ENCODE measurements around the gene NTRK3. TPM values are rescaled to one million over a fixed set of nuclear protein-coding genes. Genes with fewer than 3 reads are reported as not detected.

NTRK3 gene
- total RNA-seq, 2 experiments from 2014 or later = not detected

DNA sequence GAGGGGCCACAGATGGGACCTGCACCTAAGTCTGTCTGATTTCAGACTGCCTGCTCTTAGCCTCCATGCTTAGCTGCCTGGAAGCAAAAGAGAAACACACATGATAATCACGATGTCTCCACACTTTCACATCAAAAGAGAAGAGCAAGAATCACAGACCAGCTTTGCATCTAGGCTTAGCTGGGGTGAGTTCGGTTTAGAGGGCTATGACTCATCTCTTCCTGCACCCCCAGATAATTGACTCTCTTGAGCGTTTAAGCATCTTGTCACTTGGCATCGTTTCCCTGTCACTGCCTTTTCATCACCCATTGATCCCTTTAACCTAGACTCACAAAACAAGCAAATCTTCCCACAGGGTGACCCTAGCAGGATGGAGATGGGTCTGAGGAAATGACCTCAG, 124.0 kb downstream of the NTRK3 start:
- CTCF ChIA-PET = no interaction called here
- no peak overlapping the region for H3K4me3 Mint-ChIP-seq
- POLR2A ChIA-PET = no interaction called here
- H3K4me1 Mint-ChIP-seq = no peaks in the 10 kb centered on the region
- H3K36me3 Mint-ChIP-seq (ENCODE audit: low read depth) = no peaks in the 10 kb centered on the region
- no peak overlapping the region for H3K27ac Mint-ChIP-seq
- no peaks in the 10 kb centered on the region for H3K9me3 Mint-ChIP-seq
- H3K27me3 Mint-ChIP-seq = peaks cover 3% of the 10 kb centered on the region
- DNase-seq = no peak

GRCh38 chr15:88131937-88132336, 124.6 kb downstream of the NTRK3 start:
- Mint-ChIP-seq H3K4me1 (no peaks in the 10 kb centered on the region), H3K27ac (no peak overlapping the region), H3K27me3 (peaks cover 3% of the 10 kb centered on the region), H3K9me3 (no peaks in the 10 kb centered on the region), H3K36me3 (ENCODE audit: low read depth) (no peaks in the 10 kb centered on the region), H3K4me3 (no peak overlapping the region)
- CTCF ChIA-PET = no interaction called here
- no peak for DNase-seq
- POLR2A ChIA-PET = no interaction called here

- H3K27me3 Mint-ChIP-seq = peaks cover 3% of the 10 kb centered on the region
- CTCF ChIA-PET = no interaction called here
- H3K4me1 Mint-ChIP-seq = no peaks in the 10 kb centered on the region
- H3K4me3 Mint-ChIP-seq = no peak overlapping the region
- H3K27ac Mint-ChIP-seq = no peak overlapping the region
- no peak for DNase-seq
- H3K9me3 Mint-ChIP-seq = no peaks in the 10 kb centered on the region
- no peaks in the 10 kb centered on the region for H3K36me3 Mint-ChIP-seq (ENCODE audit: low read depth)
- POLR2A ChIA-PET = no interaction called here
Observed at GRCh38 chr15:88127432-88127790, 129.1 kb downstream of the NTRK3 start.

GRCh38 chr15:88126695-88127431, 129.7 kb downstream of the NTRK3 start:
- ChIA-PET POLR2A (no interaction called here), CTCF (no interaction called here)
- DNase-seq = no peak
- no peaks in the 10 kb centered on the region for H3K4me1 Mint-ChIP-seq
- no peak overlapping the region for H3K27ac Mint-ChIP-seq
- no peaks in the 10 kb centered on the region for H3K9me3 Mint-ChIP-seq
- H3K4me3 Mint-ChIP-seq = no peak overlapping the region
- peaks cover 5% of the 10 kb centered on the region for H3K27me3 Mint-ChIP-seq
- H3K36me3 Mint-ChIP-seq (ENCODE audit: low read depth) = no peaks in the 10 kb centered on the region

DNA sequence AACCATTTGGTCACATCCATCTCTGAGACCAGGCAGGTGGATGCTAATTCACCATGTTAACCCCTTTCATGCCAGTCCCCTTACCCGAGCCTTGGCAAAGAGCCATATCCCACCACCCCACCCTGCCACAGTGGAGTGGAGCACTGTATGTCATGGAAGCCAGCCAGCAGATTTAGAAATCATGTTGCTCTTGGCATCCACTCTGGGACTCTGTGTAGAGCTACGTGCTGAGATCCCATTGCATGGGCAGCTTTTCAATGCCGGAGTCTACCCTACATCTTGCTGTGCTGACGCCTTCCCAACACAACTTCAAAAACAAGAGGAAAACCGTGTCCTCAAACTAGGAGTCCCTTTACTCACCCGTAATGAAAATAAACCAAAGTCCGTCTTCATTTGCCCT, 131.0 kb downstream of the NTRK3 start:
- H3K9me3 Mint-ChIP-seq = no peaks in the 10 kb centered on the region
- no peak for DNase-seq
- POLR2A ChIA-PET = no interaction called here
- H3K4me1 Mint-ChIP-seq = no peaks in the 10 kb centered on the region
- CTCF ChIA-PET = no interaction called here
- H3K36me3 Mint-ChIP-seq (ENCODE audit: low read depth) = no peaks in the 10 kb centered on the region
- no peak overlapping the region for H3K4me3 Mint-ChIP-seq
- H3K27ac Mint-ChIP-seq = no peak overlapping the region
- H3K27me3 Mint-ChIP-seq = peaks cover 5% of the 10 kb centered on the region

DNA sequence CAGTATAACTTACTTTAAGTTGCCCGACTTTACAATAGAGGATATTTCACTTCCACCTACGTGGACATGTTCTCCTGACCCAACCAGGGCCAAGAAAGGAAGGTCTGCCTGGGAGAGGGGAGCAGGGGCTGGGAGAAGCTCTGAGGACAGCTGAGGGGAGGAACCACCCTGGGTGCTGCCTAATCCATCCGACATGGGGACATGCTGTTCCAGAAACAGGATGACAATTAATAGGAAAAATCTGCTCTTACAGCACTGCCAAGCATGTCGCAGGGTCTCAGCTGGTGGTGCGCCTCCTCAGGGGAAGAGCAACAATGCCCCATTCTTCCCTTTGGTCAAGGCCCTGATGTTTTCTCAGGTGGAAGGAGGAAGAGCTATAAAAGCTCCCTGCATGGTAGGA, 132.3 kb downstream of the NTRK3 start:
- POLR2A ChIA-PET = no interaction called here
- Mint-ChIP-seq H3K4me1 (no peaks in the 10 kb centered on the region), H3K4me3 (no peak overlapping the region), H3K27me3 (peaks cover 5% of the 10 kb centered on the region), H3K36me3 (ENCODE audit: low read depth) (no peaks in the 10 kb centered on the region), H3K9me3 (no peaks in the 10 kb centered on the region), H3K27ac (no peak overlapping the region)
- no peak for DNase-seq
- CTCF ChIA-PET = no interaction called here

- Mint-ChIP-seq H3K4me1 (no peaks in the 10 kb centered on the region), H3K9me3 (no peaks in the 10 kb centered on the region), H3K36me3 (ENCODE audit: low read depth) (no peaks in the 10 kb centered on the region), H3K27ac (no peak overlapping the region), H3K27me3 (peaks cover 2% of the 10 kb centered on the region), H3K4me3 (no peak overlapping the region)
- POLR2A ChIA-PET = no interaction called here
- no peak for DNase-seq
- CTCF ChIA-PET = no interaction called here
Observed at GRCh38 chr15:88121968-88122530, 134.5 kb downstream of the NTRK3 start.

DNA sequence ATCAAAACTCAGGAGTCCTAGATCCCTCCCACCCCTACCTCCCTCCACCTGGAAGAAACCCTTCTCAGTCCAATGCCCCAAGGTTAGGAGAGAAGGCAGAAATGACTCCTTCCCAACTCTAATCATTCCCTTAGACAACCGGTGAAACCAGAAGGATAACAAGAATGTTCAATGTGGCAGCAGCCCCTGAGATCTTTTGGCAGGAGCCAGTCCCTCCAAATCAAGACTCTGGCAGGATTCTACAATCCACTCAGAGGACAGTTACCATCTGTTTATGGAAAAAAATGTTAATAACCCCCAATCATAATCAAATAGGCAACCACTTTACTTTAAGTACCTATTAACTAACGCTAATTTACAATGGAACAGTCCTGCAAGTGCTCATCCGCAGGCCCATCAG, 136.5 kb downstream of the NTRK3 start:
- no peaks in the 10 kb centered on the region for H3K4me1 Mint-ChIP-seq
- ChIA-PET CTCF (no interaction called here), POLR2A (no interaction called here)

DNA sequence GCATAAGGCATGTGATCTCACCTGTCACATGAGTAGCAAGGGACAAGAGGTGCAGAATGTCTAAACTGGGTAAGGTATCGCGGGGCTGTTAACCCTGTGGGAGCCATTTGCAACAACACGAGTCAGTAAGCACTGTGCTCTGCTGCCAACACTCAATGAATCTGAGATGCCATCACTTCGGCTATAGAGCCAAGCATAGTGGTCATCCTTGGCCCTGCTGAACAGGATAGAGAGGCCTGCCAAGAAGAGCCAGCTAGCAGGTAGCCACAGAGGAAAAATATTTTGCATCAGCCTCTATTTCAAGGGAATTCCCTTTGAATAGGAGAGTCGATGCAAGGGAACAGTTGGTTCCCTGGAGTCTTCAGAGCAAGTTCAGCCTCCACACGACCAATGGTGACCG, 137.8 kb downstream of the NTRK3 start:
- Mint-ChIP-seq H3K27me3 (peaks cover 2% of the 10 kb centered on the region), H3K27ac (no peak overlapping the region), H3K4me1 (no peaks in the 10 kb centered on the region), H3K9me3 (no peaks in the 10 kb centered on the region), H3K4me3 (no peak overlapping the region), H3K36me3 (ENCODE audit: low read depth) (no peaks in the 10 kb centered on the region)
- DNase-seq = no peak
- ChIA-PET POLR2A (no interaction called here), CTCF (no interaction called here)

More for the DNA sequence above, 136.5 kb downstream of the NTRK3 start:
- DNase-seq = no peak
- H3K4me3 Mint-ChIP-seq = no peak overlapping the region
- H3K36me3 Mint-ChIP-seq (ENCODE audit: low read depth) = no peaks in the 10 kb centered on the region
- peaks cover 2% of the 10 kb centered on the region for H3K27me3 Mint-ChIP-seq
- H3K27ac Mint-ChIP-seq = no peak overlapping the region
- no peaks in the 10 kb centered on the region for H3K9me3 Mint-ChIP-seq

DNA sequence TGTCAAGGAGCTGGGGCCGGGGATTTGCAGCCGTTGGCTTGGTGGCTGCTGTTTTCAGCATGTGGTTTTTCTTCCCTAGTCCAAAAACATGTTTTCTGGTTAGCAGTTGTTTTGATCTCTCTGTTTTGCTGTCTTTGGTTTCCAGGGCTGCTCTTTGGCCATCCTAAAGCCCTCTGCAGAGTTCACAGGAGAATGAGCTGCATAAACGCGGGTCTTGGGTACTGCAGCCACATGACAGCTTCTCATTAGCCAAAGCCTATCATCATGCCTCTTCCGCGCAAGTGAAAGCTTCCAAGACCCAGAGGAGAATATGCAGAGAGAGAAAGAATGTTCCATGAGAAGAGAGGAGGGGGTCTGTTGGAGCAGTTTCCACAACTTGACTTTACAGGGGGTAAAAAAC, 138.5 kb downstream of the NTRK3 start:
- Mint-ChIP-seq H3K27ac (no peak overlapping the region), H3K27me3 (peaks cover 2% of the 10 kb centered on the region), H3K4me1 (no peaks in the 10 kb centered on the region), H3K36me3 (ENCODE audit: low read depth) (no peaks in the 10 kb centered on the region), H3K9me3 (no peaks in the 10 kb centered on the region), H3K4me3 (no peak overlapping the region)
- ChIA-PET CTCF (no interaction called here), POLR2A (no interaction called here)
- DNase-seq = no peak

GRCh38 chr15:88115486-88116152, 140.9 kb downstream of the NTRK3 start:
- Mint-ChIP-seq H3K9me3 (no peaks in the 10 kb centered on the region), H3K27me3 (no peaks in the 10 kb centered on the region), H3K4me3 (no peak overlapping the region), H3K4me1 (no peaks in the 10 kb centered on the region), H3K27ac (no peak overlapping the region), H3K36me3 (ENCODE audit: low read depth) (no peaks in the 10 kb centered on the region)
- CTCF ChIA-PET = no interaction called here
- DNase-seq = no peak
- POLR2A ChIA-PET = no interaction called here

GRCh38 chr15:88113613-88114308, 142.8 kb downstream of the NTRK3 start:
- no peaks in the 10 kb centered on the region for H3K9me3 Mint-ChIP-seq
- ChIA-PET CTCF (no interaction called here), POLR2A (no interaction called here)
- no peak overlapping the region for H3K4me3 Mint-ChIP-seq
- H3K4me1 Mint-ChIP-seq = no peaks in the 10 kb centered on the region
- no peak overlapping the region for H3K27ac Mint-ChIP-seq
- no peaks in the 10 kb centered on the region for H3K27me3 Mint-ChIP-seq
- DNase-seq = no peak
- no peaks in the 10 kb centered on the region for H3K36me3 Mint-ChIP-seq (ENCODE audit: low read depth)

DNA sequence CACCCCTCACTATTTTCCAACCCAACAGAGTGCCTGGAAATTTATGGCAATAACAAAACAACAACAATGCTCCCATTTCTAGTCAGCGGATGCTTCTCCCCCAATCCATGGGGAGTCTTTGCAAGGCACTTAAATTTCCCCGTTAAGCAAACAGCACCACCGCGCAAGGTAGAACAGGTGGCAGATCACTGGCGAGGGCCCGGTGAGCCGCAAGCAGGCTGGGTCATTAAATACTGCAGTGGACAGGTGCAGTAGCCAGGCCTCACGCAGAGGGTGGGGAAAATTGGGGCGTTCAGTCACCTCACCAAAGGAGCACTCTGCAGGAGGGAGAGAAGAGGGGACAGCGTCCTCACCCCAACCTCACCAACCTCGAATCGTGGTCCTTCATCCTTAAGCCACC, 147.5 kb downstream of the NTRK3 start:
- no peaks in the 10 kb centered on the region for H3K4me1 Mint-ChIP-seq
- POLR2A ChIA-PET = no interaction called here
- no peak for DNase-seq
- H3K27ac Mint-ChIP-seq = no peak overlapping the region
- no peak overlapping the region for H3K4me3 Mint-ChIP-seq
- H3K9me3 Mint-ChIP-seq = no peaks in the 10 kb centered on the region
- CTCF ChIA-PET = no interaction called here
- no peaks in the 10 kb centered on the region for H3K27me3 Mint-ChIP-seq
- no peaks in the 10 kb centered on the region for H3K36me3 Mint-ChIP-seq (ENCODE audit: low read depth)
